ENCODE data around the gene CHRDL2. TPM values are rescaled to one million over a fixed set of nuclear protein-coding genes. Genes with fewer than 3 reads are reported as not detected.
A peak's percentile ranks its signal among the peaks of the same experiment; 100 is the strongest.

The CHRDL2 gene
- total and polyA plus RNA-seq, 3 donors from 2014 or later = 3.5 to 12.0 (median 5.3) TPM

GRCh38 chr11:74717221-74717969 lies 13.8 kb downstream of the CHRDL2 start:
- H3K9me3 ChIP-seq = no peaks in the 10 kb centered on the region
- TF ChIP-seq CTCF (IDR thresholded peaks at IDR 0.05) = no peak
- no peak for TF ChIP-seq POLR2A (IDR thresholded peaks at IDR 0.05)
- H3K4me3 ChIP-seq = no peak overlapping the region
- no peak overlapping the region for H3K27ac ChIP-seq
- no peaks in the 10 kb centered on the region for H3K27me3 ChIP-seq
- intact Hi-C loops (cut with DNase I; ENCODE audit: low total_unique reads) = no loop called here
- no peaks in the 10 kb centered on the region for H3K4me1 ChIP-seq
- WGBS, 2 donors = 80 to 83% methylated on average over 5 of the region's 5 CpGs
- no peak for DNase-seq
- H3K36me3 ChIP-seq (ENCODE audit: low read depth, missing control alignments) = no peaks in the 10 kb centered on the region

- no peaks in the 10 kb centered on the region for H3K36me3 ChIP-seq (ENCODE audit: low read depth, missing control alignments)
- H3K27me3 ChIP-seq = no peaks in the 10 kb centered on the region
- TF ChIP-seq POLR2A (IDR thresholded peaks at IDR 0.05) (no peak), CTCF (IDR thresholded peaks at IDR 0.05) (no peak)
- DNase-seq = no peak
- intact Hi-C loops (cut with DNase I; ENCODE audit: low total_unique reads) = no loop called here
- WGBS, 2 donors = 92 to 93% methylated on average over 7 of the region's 7 CpGs
- no peak overlapping the region for H3K4me3 ChIP-seq
- H3K9me3 ChIP-seq = no peaks in the 10 kb centered on the region
- no peak overlapping the region for H3K27ac ChIP-seq
- peaks cover 11% of the 10 kb centered on the region for H3K4me1 ChIP-seq
These were observed 16.3 kb downstream of the CHRDL2 start for GRCh38 chr11:74714904-74715303.

GRCh38 chr11:74713686-74714085 lies 17.5 kb downstream of the CHRDL2 start:
- Histone ChIP-seq H3K4me1 (peaks cover 11% of the 10 kb centered on the region), H3K9me3 (no peaks in the 10 kb centered on the region), H3K4me3 (no peak overlapping the region), H3K36me3 (ENCODE audit: low read depth, missing control alignments) (no peaks in the 10 kb centered on the region), H3K27ac (no peak overlapping the region), H3K27me3 (no peaks in the 10 kb centered on the region)
- intact Hi-C loops (cut with DNase I; ENCODE audit: low total_unique reads) = no loop called here
- DNase-seq = no peak
- 76 to 79% methylated on average over 4 of the region's 4 CpGs for WGBS, 2 donors
- TF ChIP-seq POLR2A (IDR thresholded peaks at IDR 0.05) (no peak), CTCF (IDR thresholded peaks at IDR 0.05) (no peak)

- H3K9me3 ChIP-seq = no peaks in the 10 kb centered on the region
- WGBS, 2 donors = 42 to 53% methylated on average over 8 of the region's 8 CpGs
- H3K4me1 ChIP-seq = peaks cover 11% of the 10 kb centered on the region
- no peak overlapping the region for H3K4me3 ChIP-seq
- TF ChIP-seq POLR2A (IDR thresholded peaks at IDR 0.05) (no peak), CTCF (IDR thresholded peaks at IDR 0.05) (no peak)
- no peaks in the 10 kb centered on the region for H3K36me3 ChIP-seq (ENCODE audit: low read depth, missing control alignments)
- no peaks in the 10 kb centered on the region for H3K27me3 ChIP-seq
- intact Hi-C loops (cut with DNase I; ENCODE audit: low total_unique reads) = no loop called here
- H3K27ac ChIP-seq = peak overlapping the region in 1 of 2 donors; percentile 44
- DNase-seq = peak; percentile 46
These were observed 20.8 kb downstream of the CHRDL2 start for GRCh38 chr11:74710281-74710938.

Data from testis (tissue), 3 donors.